Measurements from ENCODE around the gene CEP55. TPM values are rescaled to one million over a fixed set of nuclear protein-coding genes. Genes with fewer than 3 reads are reported as not detected.
A peak's percentile ranks its signal among the peaks of the same experiment; 100 is the strongest.

The CEP55 gene
- total RNA-seq, 4 donors from 2014 or later = 0.63 to 5.7 TPM; not detected in 2

DNA sequence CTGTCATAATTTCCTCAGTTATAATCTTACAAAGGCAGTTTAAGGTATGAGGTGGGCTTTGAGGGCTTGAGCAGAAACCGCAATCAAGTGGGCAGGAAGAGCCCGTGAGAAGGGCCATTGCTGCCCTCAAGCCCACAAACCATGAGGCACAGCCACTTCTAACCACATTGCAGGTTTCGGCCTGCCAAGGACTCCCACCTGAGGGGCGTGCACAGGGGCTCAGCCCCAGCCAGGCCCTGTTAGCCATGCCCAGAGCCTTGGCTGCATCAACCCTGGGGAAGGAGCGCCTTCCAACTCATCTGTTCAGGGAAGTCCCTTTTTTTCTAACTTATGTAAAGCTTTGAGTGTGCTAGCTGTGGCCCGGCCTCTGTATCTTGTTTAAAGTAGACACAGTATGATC is 64.1 kb downstream of the CEP55 start:
- TF ChIP-seq POLR2A (IDR thresholded peaks at IDR 0.05) (no peak), EP300 (IDR thresholded peaks at IDR 0.05) (no peak)
- TF ChIP-seq, protein P1, sequence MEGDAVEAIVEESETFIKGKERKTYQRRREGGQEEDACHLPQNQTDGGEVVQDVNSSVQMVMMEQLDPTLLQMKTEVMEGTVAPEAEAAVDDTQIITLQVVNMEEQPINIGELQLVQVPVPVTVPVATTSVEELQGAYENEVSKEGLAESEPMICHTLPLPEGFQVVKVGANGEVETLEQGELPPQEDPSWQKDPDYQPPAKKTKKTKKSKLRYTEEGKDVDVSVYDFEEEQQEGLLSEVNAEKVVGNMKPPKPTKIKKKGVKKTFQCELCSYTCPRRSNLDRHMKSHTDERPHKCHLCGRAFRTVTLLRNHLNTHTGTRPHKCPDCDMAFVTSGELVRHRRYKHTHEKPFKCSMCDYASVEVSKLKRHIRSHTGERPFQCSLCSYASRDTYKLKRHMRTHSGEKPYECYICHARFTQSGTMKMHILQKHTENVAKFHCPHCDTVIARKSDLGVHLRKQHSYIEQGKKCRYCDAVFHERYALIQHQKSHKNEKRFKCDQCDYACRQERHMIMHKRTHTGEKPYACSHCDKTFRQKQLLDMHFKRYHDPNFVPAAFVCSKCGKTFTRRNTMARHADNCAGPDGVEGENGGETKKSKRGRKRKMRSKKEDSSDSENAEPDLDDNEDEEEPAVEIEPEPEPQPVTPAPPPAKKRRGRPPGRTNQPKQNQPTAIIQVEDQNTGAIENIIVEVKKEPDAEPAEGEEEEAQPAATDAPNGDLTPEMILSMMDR (IDR thresholded peaks at IDR 0.05) = no peak
- no peaks in the 10 kb centered on the region for H3K4me1 ChIP-seq
- H3K27me3 ChIP-seq = peaks cover 0 to 6% of the 10 kb centered on the region in 2 donors
- no peak overlapping the region for H3K27ac ChIP-seq
- H3K36me3 ChIP-seq = no peaks in the 10 kb centered on the region
- WGBS, 2 donors = 94% methylated on average over 6 of the region's 6 CpGs
- H3K9me3 ChIP-seq = no peaks in the 10 kb centered on the region
- no peak for DNase-seq (ENCODE audit: low spot score in 2 of 2)
- no peak overlapping the region for H3K4me3 ChIP-seq

- 78% methylated on average over 3 of the region's 3 CpGs for WGBS, 2 donors
- Histone ChIP-seq H3K9me3 (no peaks in the 10 kb centered on the region), H3K4me3 (no peak overlapping the region), H3K4me1 (peaks cover 0 to 25% (median 1%) of the 10 kb centered on the region in 4 donors), H3K36me3 (no peaks in the 10 kb centered on the region), H3K27ac (no peak overlapping the region), H3K27me3 (peaks cover 0 to 48% of the 10 kb centered on the region in 2 donors)
- TF ChIP-seq POLR2A (IDR thresholded peaks at IDR 0.05) (no peak), EP300 (IDR thresholded peaks at IDR 0.05) (no peak)
- TF ChIP-seq, protein P1 (IDR thresholded peaks at IDR 0.05) = no peak
- no peak for DNase-seq (ENCODE audit: low spot score in 2 of 2)
Measured at GRCh38 chr10:93565446-93565845, 69.0 kb downstream of the CEP55 start.

DNA sequence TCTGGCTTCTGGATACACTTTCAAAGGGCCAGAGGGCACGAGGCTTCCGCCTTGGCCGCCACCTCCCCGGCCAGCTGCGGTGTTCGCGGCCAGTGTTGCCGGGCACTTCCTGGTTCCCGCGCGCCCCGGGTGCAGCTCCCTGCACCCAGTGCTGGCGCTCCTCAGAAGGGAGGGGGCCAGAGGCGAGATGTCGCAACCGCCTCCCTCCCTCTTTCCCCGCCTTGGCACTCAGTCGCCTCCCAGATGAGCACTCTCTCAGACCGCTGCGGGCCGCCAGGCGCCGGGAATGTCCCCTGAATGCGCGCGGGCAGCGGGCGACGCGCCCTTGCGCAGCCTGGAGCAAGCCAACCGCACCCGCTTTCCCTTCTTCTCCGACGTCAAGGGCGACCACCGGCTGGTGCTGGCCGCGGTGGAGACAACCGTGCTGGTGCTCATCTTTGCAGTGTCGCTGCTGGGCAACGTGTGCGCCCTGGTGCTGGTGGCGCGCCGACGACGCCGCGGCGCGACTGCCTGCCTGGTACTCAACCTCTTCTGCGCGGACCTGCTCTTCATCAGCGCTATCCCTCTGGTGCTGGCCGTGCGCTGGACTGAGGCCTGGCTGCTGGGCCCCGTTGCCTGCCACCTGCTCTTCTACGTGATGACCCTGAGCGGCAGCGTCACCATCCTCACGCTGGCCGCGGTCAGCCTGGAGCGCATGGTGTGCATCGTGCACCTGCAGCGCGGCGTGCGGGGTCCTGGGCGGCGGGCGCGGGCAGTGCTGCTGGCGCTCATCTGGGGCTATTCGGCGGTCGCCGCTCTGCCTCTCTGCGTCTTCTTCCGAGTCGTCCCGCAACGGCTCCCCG is 70.2 kb downstream of the CEP55 start, which contains the start of gene FFAR4:
FFAR4 (plus strand) TSS at position 231 of the 842 bp plus-strand sequence; CDS start at position 287, 56 bp downstream.
- 1 to 2% methylated on average over 34 to 37 of the region's 85 CpGs for WGBS, 2 donors
- Histone ChIP-seq H3K4me3 (peak within 1 kb of the TSS in 3 of 4 donors; percentile 7 to 45 (median 29)), H3K9me3 (no peaks in the 10 kb centered on the region), H3K27me3 (peaks cover 0 to 48% of the 10 kb centered on the region in 2 donors), H3K36me3 (no peaks in the 10 kb centered on the region), H3K27ac (no peak within 1 kb of the TSS), H3K4me1 (peaks cover 0 to 25% (median 1%) of the 10 kb centered on the region in 4 donors)
- TF ChIP-seq EP300 (IDR thresholded peaks at IDR 0.05) = peak in 1 of 2 donors; percentile 33
- TF ChIP-seq, protein P1 (IDR thresholded peaks at IDR 0.05) = no peak
- DNase-seq (ENCODE audit: low spot score in 2 of 2) = no peak

GRCh38 chr10:93567277-93568104 is 71.1 kb downstream of the CEP55 start:
- Histone ChIP-seq H3K4me3 (peak overlapping the region in 3 of 4 donors; percentile 7 to 45 (median 29)), H3K27ac (no peak overlapping the region), H3K36me3 (no peaks in the 10 kb centered on the region), H3K27me3 (peaks cover 0 to 48% of the 10 kb centered on the region in 2 donors), H3K4me1 (peaks cover 0 to 25% (median 1%) of the 10 kb centered on the region in 4 donors), H3K9me3 (no peaks in the 10 kb centered on the region)
- TF ChIP-seq, protein P1 (IDR thresholded peaks at IDR 0.05) = no peak
- TF ChIP-seq EP300 (IDR thresholded peaks at IDR 0.05) = no peak
- TF ChIP-seq POLR2A (IDR thresholded peaks at IDR 0.05) = no peak
- no peak for DNase-seq (ENCODE audit: low spot score in 2 of 2)
- WGBS, 2 donors = 10 to 15% methylated on average over 25 to 32 of the region's 33 CpGs
